Activated CD8-positive, alpha-beta T cell treated with anti-CD3 and anti-CD28 coated beads, Interleukin-2, amount 10 ng/mL, durations not matched to agents 7 days and 5 days (primary cell): Measurements from ENCODE around the gene YIF1B. TPM values are rescaled to one million over a fixed set of nuclear protein-coding genes. Genes with fewer than 3 reads are reported as not detected.

Experiments used
- ATAC-seq: fragments of 150-1000 bp; cut with Tn5 transposase; one replicate; pipeline ENCODE4 v1.10.0; 2021; ENCODE audit warnings: moderate library complexity
- CTCF ChIA-PET: fragments of 350-600 bp; sonication (Branson Sonifier 250); formaldehyde crosslinking; loops from one replicate; lab custom pipeline; 2021; ENCODE audit warnings: antibody characterized with exemption; lab: Charles Lee
- POLR2A ChIA-PET: fragments of 350-600 bp; sonication (Branson Sonifier 250); formaldehyde crosslinking; loops from one replicate; lab custom pipeline; 2021; ENCODE audit warnings: antibody characterized with exemption; lab: Charles Lee
- DNase-seq: peaks from one replicate; pipeline ENCODE4 v3.0.0-alpha.2; 2020
- H3K27ac Mint-ChIP-seq: one replicate; pipeline ENCODE4 v1.8.0; 2021; ENCODE audit warnings: mild to moderate bottlenecking, mixed read lengths
- H3K27me3 Mint-ChIP-seq: one replicate; pipeline ENCODE4 v1.8.0; 2021; ENCODE audit warnings: low read depth, mixed read lengths
- H3K36me3 Mint-ChIP-seq: one replicate; pipeline ENCODE4 v1.8.0; 2021; ENCODE audit warnings: low read depth, mixed read lengths
- H3K4me1 Mint-ChIP-seq: one replicate; pipeline ENCODE4 v1.8.0; 2021; ENCODE audit warnings: low read depth, mixed read lengths
- H3K4me3 Mint-ChIP-seq: one replicate; pipeline ENCODE4 v1.8.0; 2021; ENCODE audit warnings: mild to moderate bottlenecking, mixed read lengths
- H3K9me3 Mint-ChIP-seq: one replicate; pipeline ENCODE4 v1.8.0; 2022; ENCODE audit warnings: mixed read lengths; ENCODE audit not compliant: insufficient read depth
- total RNA-seq, 2 experiments: library from RNA; stranded (reverse); gene quantifications; one replicate each; pipeline ENCODE4 v1.2.3, GENCODE V29; 2021

YIF1B gene
- total RNA-seq, 2 experiments from 2014 or later: 66.6 to 72.3 TPM

- H3K36me3 Mint-ChIP-seq: peaks cover 14% of the 10 kb centered on the region
- H3K27ac Mint-ChIP-seq: no peak within 1 kb of the TSS
- ChIA-PET CTCF (interaction anchor here (1.0 kb wide), 1 partner anchor 32 kb away, joined by 3 read pairs; the partner anchor contains the start of gene CATSPERG), POLR2A (no interaction called here)
- DNase-seq (no peak), ATAC-seq (no peak)
- no peaks in the 10 kb centered on the region for H3K4me1 Mint-ChIP-seq
- no peak within 1 kb of the TSS for H3K4me3 Mint-ChIP-seq
- no peaks in the 10 kb centered on the region for H3K9me3 Mint-ChIP-seq
- H3K27me3 Mint-ChIP-seq: no peaks in the 10 kb centered on the region
Observed at GRCh38 chr19:38303517-38304351, 12.0 kb downstream of the YIF1B start, which contains the start of gene C19orf33. Gene C19orf33 (plus strand): TSS chr19:38304251. CDS start chr19:38304262, 11 bp downstream.

GRCh38 chr19:38298821-38299680, 16.7 kb downstream of the YIF1B start:
- POLR2A ChIA-PET: interaction anchor here (0.7 kb wide), 1 partner anchor 90 kb away, joined by 3 read pairs; no protein-coding TSS in a partner anchor

GRCh38 chr19:38294090-38294489, 21.7 kb downstream of the YIF1B start:
- ATAC-seq (no peak), DNase-seq (no peak)
- POLR2A ChIA-PET: no interaction called here
- CTCF ChIA-PET: no interaction called here
- Mint-ChIP-seq H3K9me3 (no peaks in the 10 kb centered on the region), H3K27me3 (no peaks in the 10 kb centered on the region), H3K27ac (no peak overlapping the region), H3K4me3 (no peak overlapping the region), H3K36me3 (no peaks in the 10 kb centered on the region), H3K4me1 (no peaks in the 10 kb centered on the region)

More at GRCh38 chr19:38298821-38299680, 16.7 kb downstream of the YIF1B start:
- Mint-ChIP-seq H3K27ac (no peak overlapping the region), H3K36me3 (no peaks in the 10 kb centered on the region), H3K27me3 (no peaks in the 10 kb centered on the region), H3K4me3 (no peak overlapping the region), H3K9me3 (no peaks in the 10 kb centered on the region), H3K4me1 (no peaks in the 10 kb centered on the region)
- DNase-seq: no peak
- CTCF ChIA-PET: no interaction called here
- ATAC-seq: no peak

- Mint-ChIP-seq H3K36me3 (no peaks in the 10 kb centered on the region), H3K4me1 (no peaks in the 10 kb centered on the region), H3K4me3 (no peak overlapping the region), H3K9me3 (no peaks in the 10 kb centered on the region), H3K27ac (no peak overlapping the region), H3K27me3 (no peaks in the 10 kb centered on the region)
- CTCF ChIA-PET: no interaction called here
- POLR2A ChIA-PET: no interaction called here
- ATAC-seq (no peak), DNase-seq (no peak)
Observed at GRCh38 chr19:38293281-38293680, 22.5 kb downstream of the YIF1B start.

GRCh38 chr19:38291855-38292254, 23.9 kb downstream of the YIF1B start:
- Mint-ChIP-seq H3K36me3 (no peaks in the 10 kb centered on the region), H3K27me3 (no peaks in the 10 kb centered on the region), H3K9me3 (no peaks in the 10 kb centered on the region), H3K4me3 (no peak overlapping the region), H3K4me1 (no peaks in the 10 kb centered on the region), H3K27ac (peak overlapping the region; percentile 30)
- no peak for DNase-seq
- POLR2A ChIA-PET: no interaction called here
- CTCF ChIA-PET: no interaction called here
- no peak for ATAC-seq

- ChIA-PET CTCF (no interaction called here), POLR2A (interaction anchor here (1.0 kb wide), 1 partner anchor 25 kb away, joined by 3 read pairs; no protein-coding TSS in a partner anchor)
- DNase-seq (no peak), ATAC-seq (no peak)
- Mint-ChIP-seq H3K27ac (peak overlapping the region; percentile 5), H3K27me3 (no peaks in the 10 kb centered on the region), H3K4me3 (no peak overlapping the region), H3K4me1 (no peaks in the 10 kb centered on the region), H3K9me3 (no peaks in the 10 kb centered on the region), H3K36me3 (no peaks in the 10 kb centered on the region)
Observed at GRCh38 chr19:38290631-38291147, 25.1 kb downstream of the YIF1B start.

GRCh38 chr19:38289955-38290354, 25.8 kb downstream of the YIF1B start:
- Mint-ChIP-seq H3K27ac (no peak overlapping the region), H3K9me3 (no peaks in the 10 kb centered on the region)

GRCh38 chr19:38288123-38288855, 27.5 kb downstream of the YIF1B start:
- no peaks in the 10 kb centered on the region for H3K27me3 Mint-ChIP-seq
- no peak overlapping the region for H3K27ac Mint-ChIP-seq
- H3K4me1 Mint-ChIP-seq: peaks cover 5% of the 10 kb centered on the region
- ATAC-seq (no peak), DNase-seq (no peak)
- no peaks in the 10 kb centered on the region for H3K9me3 Mint-ChIP-seq
- POLR2A ChIA-PET: no interaction called here
- no peaks in the 10 kb centered on the region for H3K36me3 Mint-ChIP-seq
- CTCF ChIA-PET: no interaction called here
- H3K4me3 Mint-ChIP-seq: no peak overlapping the region

More at GRCh38 chr19:38289955-38290354, 25.8 kb downstream of the YIF1B start:
- no peaks in the 10 kb centered on the region for H3K27me3 Mint-ChIP-seq
- CTCF ChIA-PET: no interaction called here
- H3K4me1 Mint-ChIP-seq: no peaks in the 10 kb centered on the region
- ATAC-seq (no peak), DNase-seq (no peak)
- H3K36me3 Mint-ChIP-seq: no peaks in the 10 kb centered on the region
- POLR2A ChIA-PET: no interaction called here
- no peak overlapping the region for H3K4me3 Mint-ChIP-seq

GRCh38 chr19:38287604-38288003, 28.1 kb downstream of the YIF1B start:
- H3K4me3 Mint-ChIP-seq: no peak overlapping the region
- POLR2A ChIA-PET: no interaction called here
- DNase-seq (no peak), ATAC-seq (no peak)
- H3K9me3 Mint-ChIP-seq: no peaks in the 10 kb centered on the region
- peaks cover 7% of the 10 kb centered on the region for H3K4me1 Mint-ChIP-seq
- no peak overlapping the region for H3K27ac Mint-ChIP-seq
- H3K27me3 Mint-ChIP-seq: no peaks in the 10 kb centered on the region
- CTCF ChIA-PET: no interaction called here
- H3K36me3 Mint-ChIP-seq: no peaks in the 10 kb centered on the region

GRCh38 chr19:38285567-38285966, 30.2 kb downstream of the YIF1B start:
- no peaks in the 10 kb centered on the region for H3K27me3 Mint-ChIP-seq
- ATAC-seq (no peak), DNase-seq (no peak)
- no peak overlapping the region for H3K27ac Mint-ChIP-seq
- no peak overlapping the region for H3K4me3 Mint-ChIP-seq
- POLR2A ChIA-PET: no interaction called here
- H3K36me3 Mint-ChIP-seq: no peaks in the 10 kb centered on the region
- H3K4me1 Mint-ChIP-seq: peaks cover 18% of the 10 kb centered on the region
- CTCF ChIA-PET: interaction anchor here (0.9 to 1.4 kb wide), 3 partner anchors 19 to 41 kb away, joined by 3 to 4 read pairs (median 4); no protein-coding TSS in a partner anchor
- no peaks in the 10 kb centered on the region for H3K9me3 Mint-ChIP-seq

GRCh38 chr19:38284422-38284821, 31.3 kb downstream of the YIF1B start:
- Mint-ChIP-seq H3K9me3 (no peaks in the 10 kb centered on the region), H3K27ac (peak overlapping the region; percentile 61), H3K36me3 (no peaks in the 10 kb centered on the region), H3K4me3 (no peak overlapping the region), H3K4me1 (peaks cover 18% of the 10 kb centered on the region), H3K27me3 (no peaks in the 10 kb centered on the region)
- CTCF ChIA-PET: no interaction called here
- no peak for DNase-seq
- no peak for ATAC-seq
- POLR2A ChIA-PET: no interaction called here
